CD4-positive, alpha-beta T cell treated with Interleukin-15 for 4 hours (primary cell): ENCODE data around the gene CELF1.

Experiments used
- DNase-seq: peaks from one replicate; pipeline ENCODE4 v3.0.0-alpha.2; 2020; ENCODE audit warnings: low spot score

CELF1 gene

DNA sequence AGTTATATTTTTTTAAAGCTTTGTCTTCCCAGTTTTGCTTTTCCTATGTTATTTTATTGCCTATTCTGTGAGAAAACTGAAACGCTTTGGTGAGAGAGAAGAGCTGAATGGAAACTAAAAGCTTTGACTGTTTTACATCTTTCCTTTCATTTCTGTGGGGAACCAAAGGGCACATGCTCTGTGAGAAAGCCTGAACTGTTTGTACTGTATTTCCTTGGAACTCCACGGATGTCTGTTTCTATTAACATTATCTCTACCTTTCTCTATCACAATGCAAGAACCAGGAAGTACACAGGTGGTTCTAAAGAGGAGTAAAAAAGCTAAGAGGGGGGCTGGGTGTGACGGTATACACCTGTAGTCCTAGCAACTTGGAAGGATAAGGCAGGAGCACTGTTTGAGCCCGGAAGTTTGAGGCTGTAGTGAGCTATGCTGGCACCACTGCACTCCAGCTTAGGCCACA is 43.8 kb downstream of the CELF1 start:
- DNase-seq: no peak

DNA sequence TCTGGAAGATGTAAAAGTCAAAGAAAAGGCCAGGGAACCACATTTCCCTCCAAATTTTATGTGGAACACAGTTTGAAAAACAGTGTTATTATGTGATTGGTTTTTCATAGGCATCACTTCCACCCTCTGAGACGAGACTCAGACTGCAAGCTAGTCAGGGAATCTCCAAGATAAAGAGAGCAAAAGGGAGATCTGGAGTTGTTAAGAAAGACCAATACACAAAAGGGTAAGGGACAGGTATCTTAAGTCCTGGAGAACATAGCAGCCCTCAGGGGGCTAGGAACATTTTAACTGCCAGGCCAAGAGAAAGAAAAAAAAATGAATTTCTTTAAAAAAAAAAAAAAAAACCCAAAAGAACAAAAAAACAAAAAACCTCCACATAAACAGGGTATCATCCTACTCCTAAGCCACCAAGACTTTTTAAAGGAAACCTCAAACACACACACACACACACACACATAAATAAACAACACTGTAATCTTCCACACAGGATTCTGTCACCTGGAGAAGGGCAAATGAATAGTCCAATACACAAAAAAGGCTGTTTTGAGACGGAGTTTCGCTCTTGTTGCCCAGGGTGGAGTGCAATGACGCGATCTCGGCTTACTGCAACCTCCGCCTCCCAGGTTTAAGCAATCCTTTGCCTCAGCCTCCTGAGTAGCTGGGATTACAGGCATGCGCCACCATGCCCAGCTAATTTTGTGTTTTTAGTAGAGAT is 44.5 kb downstream of the CELF1 start:
- DNase-seq: no peak

DNA sequence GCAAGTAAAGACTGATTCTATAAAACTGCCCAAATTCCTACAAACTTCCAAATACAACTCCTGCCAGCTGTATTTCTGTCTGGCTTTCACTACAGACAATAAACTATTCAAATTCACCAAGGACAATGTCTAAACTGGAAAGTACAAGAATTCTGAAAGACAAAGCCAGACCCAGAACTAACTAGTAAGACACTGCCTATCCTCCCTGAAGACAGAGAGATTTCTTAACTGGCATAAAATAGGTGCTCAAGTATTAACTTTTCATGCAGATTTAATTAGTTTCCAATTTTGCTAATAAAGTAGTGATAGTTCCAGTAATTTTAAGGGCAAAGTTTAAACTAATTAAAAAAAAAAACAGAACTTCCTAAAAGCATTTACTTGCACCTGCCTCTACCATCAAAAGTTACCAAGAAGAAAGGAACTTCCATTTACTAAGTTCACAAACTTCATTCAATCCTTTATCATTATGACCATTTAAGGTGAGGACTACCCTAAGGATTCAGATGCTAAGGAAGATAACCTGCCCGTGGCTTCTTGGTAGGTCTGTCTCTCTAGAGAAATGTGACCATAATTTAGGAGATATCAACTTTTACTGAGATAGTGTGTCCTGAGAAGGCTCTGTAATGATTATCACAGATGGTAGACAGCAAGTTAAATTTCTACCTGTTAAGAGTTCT is 45.2 kb downstream of the CELF1 start:
- DNase-seq: no peak

DNA sequence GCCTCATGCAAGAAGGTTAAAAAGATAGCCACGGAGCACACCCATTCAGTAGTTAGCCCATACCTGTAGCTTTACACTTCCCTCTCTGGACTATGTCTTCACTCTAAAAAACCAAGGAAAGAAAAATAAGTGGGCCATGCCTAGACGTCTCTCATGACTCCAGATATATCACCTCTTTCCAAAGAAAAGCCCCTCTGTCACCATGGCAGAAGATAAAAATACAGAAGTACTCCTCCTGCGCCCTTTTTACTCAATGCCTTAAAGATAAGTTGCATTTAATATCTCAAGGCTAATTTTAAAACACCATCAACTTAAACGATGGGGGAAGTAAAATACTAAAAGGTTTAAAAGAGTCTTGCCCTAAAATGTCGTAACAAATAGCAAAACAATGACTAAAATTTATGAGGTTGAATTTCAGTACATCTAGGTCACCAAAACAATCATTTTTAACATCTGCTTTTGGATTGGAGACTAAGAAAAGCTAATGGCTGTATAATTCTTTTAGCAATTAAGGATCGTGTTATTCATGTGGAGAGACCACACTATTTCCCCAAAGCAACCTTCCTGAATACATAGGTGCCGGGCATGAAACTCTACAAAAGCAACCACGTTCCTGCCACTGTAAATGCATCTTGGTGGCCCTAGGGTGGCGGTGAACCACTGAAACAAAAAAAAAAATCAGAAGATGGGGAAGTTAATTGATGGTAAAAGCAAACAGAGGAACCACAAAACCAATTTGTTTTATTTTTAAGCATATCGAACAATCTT is 46.0 kb downstream of the CELF1 start:
- DNase-seq: no peak

DNA sequence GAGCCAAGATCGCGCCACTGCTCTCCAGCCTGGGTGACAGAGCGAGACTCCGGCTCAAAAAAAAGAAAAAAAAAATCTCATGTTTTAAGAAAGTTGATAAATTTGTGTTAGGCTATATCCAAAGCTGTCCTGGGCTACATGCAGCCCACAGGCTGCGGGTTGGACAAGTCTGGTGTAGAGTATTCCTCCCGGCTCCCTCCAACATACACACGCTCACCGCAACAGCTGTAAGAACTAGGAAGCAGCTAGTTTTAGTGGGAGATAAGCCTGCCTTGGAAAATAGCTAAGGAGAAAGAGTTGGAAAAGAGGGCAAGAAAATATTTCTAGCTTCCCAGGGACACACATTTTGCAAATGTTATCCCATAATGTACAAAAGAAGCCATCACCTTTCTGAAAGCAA is 46.6 kb downstream of the CELF1 start:
- DNase-seq: no peak

DNA sequence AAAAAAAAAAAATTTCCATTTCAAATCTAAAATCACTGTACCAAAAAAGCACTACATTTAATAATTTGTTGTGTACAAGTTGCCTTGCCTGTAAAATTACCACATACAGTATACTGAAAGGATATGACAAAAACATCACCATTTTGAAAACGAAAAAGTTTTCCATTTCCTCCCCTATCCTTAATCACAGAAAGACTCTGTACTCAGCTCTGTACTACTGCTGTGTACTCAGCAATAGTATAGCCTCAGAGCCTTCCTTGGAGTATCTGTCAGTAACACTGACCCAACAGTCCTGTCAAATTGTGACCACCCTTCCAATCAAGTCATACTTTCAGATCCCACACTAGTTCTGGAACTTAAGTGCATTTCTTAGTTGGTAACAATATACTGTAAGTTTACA is 48.0 kb downstream of the CELF1 start:
- no peak for DNase-seq

DNA sequence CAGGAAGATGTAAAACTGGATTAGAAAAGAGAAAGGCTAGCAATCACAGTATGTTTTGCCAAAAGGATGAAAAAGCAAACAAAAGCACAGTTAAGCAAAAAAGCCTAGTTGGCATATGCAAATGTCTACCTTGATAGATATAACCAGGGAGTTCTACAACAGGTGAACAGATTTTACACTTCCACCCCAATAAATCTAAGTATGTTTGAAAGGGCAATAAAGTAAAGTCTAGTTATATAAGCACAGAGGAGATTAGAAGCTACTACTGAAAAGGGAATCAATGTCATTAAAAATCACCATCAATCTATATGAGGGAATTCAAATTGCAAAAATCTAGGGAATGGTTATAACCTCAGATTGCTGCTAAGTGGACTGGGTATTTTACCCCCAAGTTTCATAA is 49.7 kb downstream of the CELF1 start:
- DNase-seq: no peak

DNA sequence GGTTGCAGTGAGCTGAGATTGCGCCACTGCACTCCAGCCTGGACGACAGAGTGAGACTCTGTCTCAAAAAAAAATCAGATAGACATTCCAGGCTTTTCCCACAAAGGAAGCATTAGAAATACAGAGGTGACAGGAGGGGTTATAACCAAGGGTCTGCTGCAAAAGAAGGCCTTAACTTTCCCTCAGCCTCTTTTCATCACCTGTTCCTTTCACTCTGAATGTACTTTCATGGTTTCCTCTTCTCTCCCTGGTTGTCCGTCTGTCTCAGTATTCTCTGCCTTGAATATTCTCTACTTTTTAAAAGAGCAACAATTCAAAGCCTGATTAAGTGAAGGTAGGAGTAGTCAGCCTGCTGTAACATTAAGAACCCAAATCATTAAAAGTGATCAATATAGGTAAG is 50.2 kb downstream of the CELF1 start:
- no peak for DNase-seq

DNA sequence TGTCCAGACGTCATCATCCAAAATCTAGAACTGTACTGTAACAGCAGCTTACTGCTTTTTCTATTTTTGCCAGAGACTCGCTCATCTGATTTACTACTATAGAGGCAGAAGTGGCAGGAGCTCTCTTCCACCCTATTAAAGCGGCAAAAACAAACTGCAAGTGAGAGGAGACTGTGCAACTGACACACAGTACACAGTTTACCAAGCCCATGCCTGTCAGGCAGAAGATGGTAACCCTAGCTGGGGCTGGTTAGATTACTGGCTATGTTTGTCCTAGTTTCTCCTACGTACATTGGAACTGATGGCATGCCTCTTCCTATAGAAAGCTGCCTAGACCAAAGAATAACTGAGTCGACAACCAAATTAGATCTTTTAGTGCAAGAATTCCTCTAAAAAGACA is 51.8 kb downstream of the CELF1 start:
- no peak for DNase-seq

DNA sequence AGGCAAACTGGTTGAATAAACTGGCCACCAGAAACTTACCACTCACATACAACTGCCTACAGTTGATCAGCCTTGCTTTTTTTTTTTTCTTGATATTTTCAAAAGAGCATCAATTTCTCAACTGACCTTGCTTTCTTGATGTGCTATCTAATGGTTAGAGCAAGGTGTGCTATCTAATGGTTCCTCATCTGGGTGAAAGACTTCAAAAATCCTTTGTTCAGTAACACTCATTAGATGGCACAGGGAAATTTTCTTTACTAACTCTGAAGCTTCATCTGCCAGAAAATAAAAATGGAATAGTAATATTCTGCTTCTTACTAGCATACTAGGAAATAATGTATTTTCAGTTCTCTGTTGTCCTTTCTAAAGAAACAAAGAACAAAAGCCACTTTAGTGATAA is 52.8 kb downstream of the CELF1 start:
- no peak for DNase-seq

DNA sequence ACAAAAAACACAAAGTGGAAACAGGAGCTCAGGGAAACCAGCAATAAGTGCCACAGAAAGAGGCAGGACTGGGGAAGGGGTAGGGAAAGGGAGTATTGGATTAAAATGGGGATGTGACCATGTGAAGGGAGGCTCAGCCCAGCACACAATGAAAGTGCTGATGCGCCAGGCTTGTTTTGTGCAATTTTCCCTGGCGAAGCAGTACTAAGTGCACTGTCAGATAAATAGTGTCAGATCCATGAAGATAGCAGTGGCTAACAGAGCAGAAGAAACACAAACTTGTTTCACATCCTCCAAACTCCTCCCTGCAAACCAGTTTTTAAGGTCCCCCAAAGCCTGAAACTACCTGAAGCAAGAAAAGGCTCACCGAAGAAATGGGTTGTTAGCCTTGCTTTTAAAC is 53.3 kb downstream of the CELF1 start:
- DNase-seq: no peak

DNA sequence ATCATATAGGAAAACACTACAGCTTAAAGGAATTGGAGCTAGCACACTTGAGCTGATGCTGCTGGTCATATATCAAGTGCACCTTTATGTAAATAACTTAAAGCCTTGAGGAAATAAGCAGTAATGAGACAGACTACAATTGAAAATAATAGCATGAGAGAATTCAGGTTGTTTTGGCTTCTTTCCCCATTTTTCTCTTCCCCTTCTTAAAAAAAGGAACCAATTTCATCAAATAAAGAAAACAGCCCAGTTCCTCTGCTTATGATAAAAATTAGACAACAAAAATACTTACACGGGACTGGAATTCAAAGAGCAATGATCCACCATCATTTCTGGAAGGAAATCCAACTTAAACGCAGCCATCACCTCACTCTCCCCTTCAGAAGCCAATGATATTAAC is 53.8 kb downstream of the CELF1 start:
- no peak for DNase-seq

DNA sequence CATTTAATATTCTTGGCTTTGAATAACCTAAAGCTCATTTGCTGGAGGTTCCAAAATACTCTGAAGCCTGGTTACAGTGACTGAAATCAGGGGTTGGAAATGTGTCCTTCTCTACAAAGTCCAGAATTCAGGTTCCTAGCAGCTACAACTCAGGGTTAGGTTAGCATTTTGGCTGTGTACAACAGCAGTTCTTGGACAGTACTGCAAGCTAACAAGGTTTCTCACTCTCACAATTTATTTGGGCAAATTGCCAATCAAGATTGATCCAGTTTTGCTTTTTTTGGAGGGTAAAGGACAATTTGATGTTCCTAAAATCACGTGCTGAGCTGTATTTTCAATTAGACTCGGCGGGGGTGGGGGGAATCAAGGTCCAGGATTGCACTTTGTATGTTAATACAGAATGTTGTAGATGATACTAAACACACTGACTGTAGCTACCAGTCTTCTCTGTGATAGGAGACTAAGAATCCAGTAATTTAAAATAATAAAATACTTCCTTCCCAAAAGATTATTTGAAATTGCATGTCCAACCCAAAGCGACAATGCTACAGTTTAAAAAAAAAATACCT is 54.3 kb downstream of the CELF1 start:
- no peak for DNase-seq

DNA sequence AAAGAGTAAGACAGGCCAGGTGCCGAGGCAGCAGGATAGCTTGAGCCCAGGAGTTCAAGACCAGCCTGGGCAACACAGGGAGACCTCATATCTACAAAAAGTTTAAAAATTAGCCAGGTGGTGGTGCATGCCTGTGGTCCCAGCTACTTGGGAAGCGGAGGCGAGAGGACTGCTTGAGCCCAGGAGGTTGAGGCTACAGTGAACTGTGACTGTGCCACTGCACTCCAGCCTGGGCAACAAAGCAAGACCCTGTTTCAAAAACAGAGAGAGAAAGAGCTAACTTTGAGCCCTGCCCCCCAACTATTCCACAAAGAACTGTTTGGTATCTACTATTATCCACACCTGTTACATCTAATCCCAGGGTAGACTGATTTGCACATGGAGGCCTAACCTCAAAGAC is 54.8 kb downstream of the CELF1 start:
- no peak for DNase-seq

DNA sequence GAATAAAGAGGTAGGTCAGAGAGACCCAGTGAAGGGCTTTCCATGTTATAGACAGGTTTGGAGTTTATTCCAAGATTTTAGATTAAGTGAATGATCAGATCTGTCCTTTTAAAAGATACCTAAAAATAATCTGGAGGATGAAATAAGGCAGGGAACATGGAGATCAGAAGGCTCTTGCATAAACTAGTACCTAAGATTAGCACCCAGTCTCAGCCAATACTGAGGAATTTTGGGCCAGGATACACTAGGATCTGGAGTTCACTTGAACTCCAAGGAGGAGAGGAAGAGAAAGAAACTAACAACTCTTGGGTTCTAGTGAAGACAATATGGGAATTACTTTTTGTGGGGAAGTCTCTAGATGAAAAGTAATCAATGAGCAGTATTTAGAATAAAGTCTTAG is 56.1 kb downstream of the CELF1 start:
- DNase-seq: no peak

DNA sequence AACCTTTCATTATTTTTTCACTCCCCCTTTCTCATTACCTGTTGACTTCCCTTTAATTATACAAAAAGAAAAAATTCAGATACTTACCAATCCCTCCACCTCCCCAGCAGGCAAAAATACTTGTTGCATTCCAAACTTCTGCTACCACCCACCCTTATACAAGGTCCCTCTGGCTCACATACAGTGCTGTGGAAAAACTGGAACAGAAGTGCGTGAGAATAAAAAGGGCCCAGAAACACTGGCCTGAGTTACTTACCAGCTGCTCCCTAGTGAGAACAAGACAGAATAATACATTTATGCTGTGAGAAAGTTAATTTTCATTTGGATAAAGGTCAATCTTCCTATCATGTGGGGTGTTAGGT is 57.1 kb downstream of the CELF1 start:
- no peak for DNase-seq

DNA sequence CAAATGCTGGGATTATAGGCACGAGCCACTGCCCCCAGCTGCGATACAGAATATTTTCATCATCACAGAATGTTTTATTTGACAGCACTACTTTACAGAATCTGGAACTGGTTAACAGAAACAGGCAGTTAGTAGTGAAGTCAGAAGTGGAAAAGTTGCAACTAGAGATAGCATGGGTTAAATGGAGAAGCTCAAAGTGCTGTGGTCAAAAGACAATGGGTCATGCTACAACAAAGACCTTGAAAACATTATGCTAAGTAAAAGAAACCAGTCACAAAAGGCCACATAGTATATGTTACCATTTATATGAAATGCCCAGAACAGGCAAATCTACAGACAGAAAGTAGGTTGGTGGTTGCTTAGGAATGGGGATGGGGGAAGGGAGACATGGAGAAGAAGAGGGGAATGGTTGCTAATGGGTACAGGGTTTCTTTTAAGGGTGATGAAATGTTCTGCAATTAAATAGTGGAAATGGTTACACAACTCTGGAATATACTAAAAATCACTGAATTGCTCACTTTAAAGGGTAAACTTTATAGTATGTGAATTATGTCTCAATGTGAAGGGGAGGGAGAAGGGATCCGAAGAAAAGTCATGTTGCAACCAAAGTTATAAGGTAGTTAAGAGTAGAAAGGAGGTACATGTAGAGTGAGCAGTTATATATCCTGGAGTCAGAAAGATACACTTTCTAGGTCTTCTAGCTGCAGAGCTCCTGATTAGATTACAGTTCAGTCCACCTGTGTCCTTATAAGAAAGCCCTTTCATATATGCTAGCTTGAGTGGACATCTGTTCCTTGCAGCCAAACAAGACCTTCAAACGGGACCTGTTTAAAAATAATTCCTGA is 57.7 kb downstream of the CELF1 start:
- no peak for DNase-seq

DNA sequence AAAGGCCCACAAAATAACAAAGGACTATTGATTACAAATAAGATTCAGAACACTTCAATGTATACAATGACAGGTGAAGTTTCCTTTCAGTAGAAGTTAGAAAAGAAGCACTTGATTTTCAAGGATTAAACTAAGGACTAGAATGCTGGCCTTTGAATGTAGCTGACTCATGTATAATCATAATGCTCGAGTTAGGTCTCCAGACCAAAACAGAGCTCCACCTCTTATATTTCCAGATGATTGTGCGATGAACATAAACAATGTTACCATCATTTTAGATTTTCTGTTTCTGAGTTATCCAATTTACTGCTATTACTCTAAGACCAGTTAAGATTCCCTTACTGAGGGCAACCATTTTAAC is 63.6 kb downstream of the CELF1 start:
- DNase-seq: no peak

DNA sequence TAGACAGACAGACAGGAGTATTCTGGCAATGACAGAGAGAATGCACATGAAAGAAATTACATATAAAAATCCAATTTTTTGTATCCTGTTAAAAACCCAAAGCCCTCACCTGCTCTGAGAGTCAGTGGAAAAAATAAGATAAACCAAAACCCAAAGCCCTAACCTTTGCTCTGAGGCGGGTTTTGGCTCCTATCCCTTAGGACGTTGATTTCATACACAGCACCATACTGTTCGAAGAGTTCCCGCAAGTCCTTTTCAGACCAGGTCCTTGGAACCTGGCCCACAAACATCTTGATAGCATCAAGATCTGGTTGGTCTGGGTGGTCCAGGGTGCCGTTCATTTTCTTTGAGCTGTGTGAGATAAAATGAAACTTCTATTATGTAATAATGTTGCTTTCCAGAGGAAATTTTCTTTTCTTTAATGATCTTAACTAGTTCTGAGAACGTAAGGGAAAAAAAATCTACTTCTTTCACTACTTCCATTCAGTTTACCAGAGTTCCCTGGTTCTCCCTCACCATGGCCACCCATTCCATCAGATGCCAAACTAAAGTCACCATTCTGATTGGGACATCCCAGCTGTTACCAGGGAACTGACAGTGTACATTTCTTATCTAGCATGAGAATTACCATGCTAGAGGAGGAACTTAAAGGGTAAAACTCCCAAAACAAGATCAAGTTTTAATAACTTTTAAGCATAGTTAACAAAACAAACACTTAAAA is 64.1 kb downstream of the CELF1 start:
- no peak for DNase-seq

DNA sequence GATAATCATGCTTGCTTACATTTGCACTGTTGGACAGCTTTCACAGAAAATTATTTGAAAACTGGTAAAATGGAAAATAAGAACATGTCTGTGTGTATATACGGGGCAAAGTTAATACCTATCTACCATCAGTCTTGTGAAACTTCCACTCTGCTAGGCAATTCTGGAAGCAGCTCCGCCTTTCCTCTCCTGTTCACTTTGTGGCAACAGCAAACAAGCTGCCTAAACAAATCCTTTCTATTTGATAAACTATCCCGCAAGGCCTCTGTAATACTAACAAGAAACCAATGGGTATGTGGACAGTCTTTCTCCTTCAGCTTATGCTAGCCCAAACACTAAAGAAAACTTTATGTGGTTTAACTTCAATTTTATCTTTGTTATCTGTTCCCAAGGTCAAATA is 64.8 kb downstream of the CELF1 start:
- DNase-seq: no peak

DNA sequence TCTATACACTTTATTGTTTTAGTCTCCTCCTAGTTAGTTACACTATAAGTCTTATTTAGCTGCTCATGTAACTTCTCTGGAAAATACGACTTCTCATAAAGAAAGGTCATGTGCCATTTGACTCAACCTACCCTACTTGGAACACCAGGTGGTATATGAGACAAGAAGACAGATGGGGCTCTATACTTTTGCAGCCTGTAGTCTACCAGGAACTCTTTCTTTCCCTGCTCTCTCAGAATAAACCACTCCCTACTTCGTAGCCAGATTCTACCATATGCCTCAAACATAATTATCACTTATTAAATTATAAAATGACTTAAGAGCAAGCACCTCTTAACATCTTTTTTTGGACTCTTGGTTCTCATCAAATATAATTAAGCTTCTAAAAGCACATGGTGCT is 65.5 kb downstream of the CELF1 start:
- DNase-seq: no peak
